GM23338 (cell line): Measurements from ENCODE around the gene CCPG1. TPM values are rescaled to one million over a fixed set of nuclear protein-coding genes. Genes with fewer than 3 reads are reported as not detected.

ENCODE experiments used
- ATAC-seq: fragments of 200-7000 bp; cut with Tn5 transposase; 3 replicates; pipeline ENCODE4 v1.9.1; 2020
- DNase-seq: peaks from one replicate; pipeline ENCODE4 v3.0.0-alpha.2; 2015; ENCODE audit warnings: low spot score
- H2AFZ ChIP-seq: fragments of 200-600 bp; sonication (generic); 2 replicates; pipeline ENCODE4 v1.8.0; 2016; ENCODE audit warnings: antibody characterized with exemption, mild to moderate bottlenecking, moderate library complexity
- H3F3A ChIP-seq: fragments of 200-600 bp; sonication (generic); replicated peaks from 2 replicates; pipeline ENCODE4 v1.8.0; 2017; ENCODE audit warnings: antibody characterized with exemption, mixed run types, low read depth
- H3K27ac ChIP-seq: fragments of 200-600 bp; sonication (generic); 2 replicates; pipeline ENCODE4 v1.6.1; 2016; ENCODE audit warnings: low read depth
- H3K27me3 ChIP-seq: fragments of 200-600 bp; sonication (generic); 2 replicates; pipeline ENCODE4 v1.8.0; 2016; ENCODE audit warnings: mild to moderate bottlenecking, mixed run types, moderate library complexity; ENCODE audit not compliant: insufficient read depth
- H3K36me3 ChIP-seq: fragments of 200-600 bp; sonication (generic); 2 replicates; pipeline ENCODE4 v1.8.0; 2016; ENCODE audit warnings: mild to moderate bottlenecking; ENCODE audit not compliant: insufficient read depth
- H3K4me1 ChIP-seq: fragments of 200-600 bp; sonication (generic); 2 replicates; pipeline ENCODE4 v1.8.0; 2016; ENCODE audit warnings: mild to moderate bottlenecking, moderate library complexity; ENCODE audit not compliant: insufficient read depth
- H3K4me2 ChIP-seq: fragments of 200-600 bp; sonication (generic); 2 replicates; pipeline ENCODE4 v1.7.1; 2017; ENCODE audit warnings: mixed run types
- H3K4me3 ChIP-seq: fragments of 200-600 bp; sonication (generic); 2 replicates; pipeline ENCODE4 v1.6.1; 2016; ENCODE audit warnings: mixed run types
- H3K79me2 ChIP-seq: fragments of 200-600 bp; sonication (generic); replicated peaks from 2 replicates; pipeline ENCODE4 v1.8.0; 2017; ENCODE audit warnings: mild to moderate bottlenecking; ENCODE audit not compliant: insufficient read depth
- H3K9me2 ChIP-seq: fragments of 200-600 bp; sonication (generic); 2 replicates; pipeline ENCODE4 v1.8.0; 2017; ENCODE audit not compliant: insufficient read depth
- H4K20me1 ChIP-seq: fragments of 200-600 bp; sonication (generic); replicated peaks from 2 replicates; pipeline ENCODE4 v1.8.0; 2017; ENCODE audit warnings: mild to moderate bottlenecking; ENCODE audit not compliant: insufficient read depth
- H3K27ac Mint-ChIP-seq: 2 replicates; pipeline ENCODE4 v1.8.0; 2020; ENCODE audit warnings: inconsistent platforms, mild to moderate bottlenecking, moderate library complexity, mixed read lengths
- H3K27me3 Mint-ChIP-seq: 3 replicates; pipeline ENCODE4 v1.8.0; 2022; ENCODE audit warnings: low read depth, mild to moderate bottlenecking, moderate library complexity, mixed read lengths, inconsistent platforms; ENCODE audit not compliant: insufficient read depth, poor library complexity
- H3K36me3 Mint-ChIP-seq: 3 replicates; pipeline ENCODE4 v1.8.0; 2021; ENCODE audit warnings: low read depth, mild to moderate bottlenecking, inconsistent platforms, moderate library complexity, mixed read lengths
- H3K4me1 Mint-ChIP-seq: 3 replicates; pipeline ENCODE4 v1.8.0; 2020; ENCODE audit warnings: mild to moderate bottlenecking, inconsistent platforms, mixed read lengths
- H3K4me3 Mint-ChIP-seq: 3 replicates; pipeline ENCODE4 v1.8.0; 2021; ENCODE audit warnings: moderate library complexity, mild to moderate bottlenecking, inconsistent platforms, mixed read lengths
- H3K9me3 Mint-ChIP-seq: 3 replicates; pipeline ENCODE4 v1.8.0; 2020; ENCODE audit warnings: moderate library complexity, mild to moderate bottlenecking, inconsistent platforms, mixed read lengths
- CREB1 ChIP-seq: fragments of 250-450 bp; sonication (Bioruptor Pico); IDR thresholded peaks from 2 replicates; pipeline ENCODE4 v1.5.0; 2020; ENCODE audit warnings: low read depth, mild to moderate bottlenecking, moderate library complexity
- EZH2 ChIP-seq: fragments of 200-600 bp; sonication (generic); IDR thresholded peaks from one replicate; pipeline ENCODE4 v1.8.0; 2017; ENCODE audit warnings: antibody characterized with exemption, mild to moderate bottlenecking, low read depth; ENCODE audit not compliant: unreplicated experiment
- EZH2phosphoT487 ChIP-seq: fragments of 200-600 bp; sonication (generic); IDR thresholded peaks from one replicate; pipeline ENCODE4 v1.8.1; 2018; ENCODE audit warnings: antibody characterized with exemption; ENCODE audit not compliant: unreplicated experiment
- JUNB ChIP-seq: IDR thresholded peaks from one replicate; pipeline ENCODE4 v1.6.1; 2016; ENCODE audit warnings: antibody characterized with exemption; ENCODE audit not compliant: unreplicated experiment
- NANOG ChIP-seq: IDR thresholded peaks from 2 replicates; pipeline ENCODE4 v1.6.1; 2016; ENCODE audit warnings: antibody characterized with exemption, borderline replicate concordance
- POLR2AphosphoS5 ChIP-seq: IDR thresholded peaks from 2 replicates; pipeline ENCODE4 v1.6.1; 2016; ENCODE audit warnings: antibody characterized with exemption, low read depth
- STAT1 ChIP-seq: IDR thresholded peaks from one replicate; pipeline ENCODE4 v1.6.1; 2016; ENCODE audit warnings: antibody characterized with exemption; ENCODE audit not compliant: unreplicated experiment
- ZNF114 ChIP-seq: fragments of 250-450 bp; sonication (Bioruptor Pico); IDR thresholded peaks from 2 replicates; pipeline ENCODE4 v1.5.0; 2020; ENCODE audit warnings: mild to moderate bottlenecking, moderate library complexity
- ZNF331 ChIP-seq: fragments of 250-450 bp; sonication (Bioruptor Pico); IDR thresholded peaks from 2 replicates; pipeline ENCODE4 v1.5.0; 2020; ENCODE audit warnings: low read depth, mild to moderate bottlenecking, moderate library complexity
- polyA plus RNA-seq: library from polyadenylated mRNA; unstranded; fragments of >200 nt; fragmentation: Nextera tagmentation; extraction: Ambion mirVana; gene quantifications from 2 replicates; pipeline ENCODE4 v1.2.1, GENCODE V29; 2016
- total RNA-seq: library from RNA; depleted of rRNA; stranded (reverse); fragments of >200 nt; shearing (Covaris generic); gene quantifications from 2 replicates; pipeline ENCODE4 v1.2.3, GENCODE V29; 2014
- TF ChIP-seq, protein P1 (sequence below), 2 experiments: fragments of 200-600 bp in 1 of 2; sonication (generic) in 1 of 2; conservative IDR thresholded peaks; 2 replicates each; pipeline versions ENCODE4 v1.5.1 to v1.6.1; 2016 to 2017; ENCODE audit warnings: antibody characterized with exemption in 2 of 2, low read depth in 2 of 2, mild to moderate bottlenecking in 2 of 2, moderate library complexity in 1 of 2
- TF ChIP-seq, protein P2 (sequence below): IDR thresholded peaks from one replicate; pipeline ENCODE4 v1.6.1; 2018; ENCODE audit warnings: antibody characterized with exemption; ENCODE audit not compliant: unreplicated experiment
- TF ChIP-seq, protein P3 (sequence below): IDR thresholded peaks from 2 replicates; pipeline ENCODE4 v1.6.1; 2016; ENCODE audit warnings: antibody characterized with exemption
- TF ChIP-seq, protein P4 (sequence below): fragments of 250-450 bp; sonication (Bioruptor Pico); IDR thresholded peaks from 2 replicates; pipeline ENCODE4 v1.5.0; 2020; ENCODE audit warnings: mild to moderate bottlenecking, moderate library complexity

Gene CCPG1
- total and polyA plus RNA-seq, 2 experiments from 2014 or later, result 7.7 to 11.1 TPM

DNA sequence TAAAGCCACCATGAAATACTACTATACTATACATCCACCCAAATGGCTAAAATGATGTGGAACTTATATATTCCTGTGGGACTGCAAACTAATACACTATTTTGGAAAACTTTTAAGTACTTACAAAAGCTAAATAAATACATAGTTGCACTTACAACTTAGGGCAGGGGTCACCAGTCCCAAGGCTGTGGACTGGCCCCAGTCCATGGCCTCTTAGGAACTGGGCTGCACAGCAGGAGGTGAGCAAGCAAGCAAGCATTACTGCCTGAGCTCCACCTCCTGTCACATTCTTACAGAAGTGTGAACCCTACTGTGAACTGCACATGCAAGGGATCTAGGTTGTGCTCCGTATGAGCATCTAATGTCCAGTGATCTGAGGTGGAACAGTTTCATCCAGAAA is 71.0 kb downstream of the CCPG1 start:
- Mint-ChIP-seq H3K9me3 (no peaks in the 10 kb centered on the region), H3K36me3 (no peaks in the 10 kb centered on the region), H3K27ac (no peak overlapping the region), H3K27me3 (peaks cover 6% of the 10 kb centered on the region), H3K4me1 (no peaks in the 10 kb centered on the region), H3K4me3 (no peak overlapping the region)
- H3K79me2 ChIP-seq, result no peaks in the 10 kb centered on the region
- H3K27ac ChIP-seq, result no peak overlapping the region
- peaks cover 4% of the 10 kb centered on the region; the same call in 1 of the 2 replicates for H3K9me2 ChIP-seq
- no peak overlapping the region for H2AFZ ChIP-seq
- no peaks in the 10 kb centered on the region for H3K36me3 ChIP-seq
- H3K4me1 ChIP-seq, result no peaks in the 10 kb centered on the region
- no peaks in the 10 kb centered on the region for H4K20me1 ChIP-seq
- ATAC-seq (no peak), DNase-seq (no peak)
- H3K27me3 ChIP-seq, result no peaks in the 10 kb centered on the region
- no peaks in the 10 kb centered on the region for H3F3A ChIP-seq
- no peak overlapping the region for H3K4me3 ChIP-seq
- no peak overlapping the region for H3K4me2 ChIP-seq
- TF ChIP-seq JUNB, result no peak
- TF ChIP-seq EZH2, result no peak
- TF ChIP-seq, protein P1, sequence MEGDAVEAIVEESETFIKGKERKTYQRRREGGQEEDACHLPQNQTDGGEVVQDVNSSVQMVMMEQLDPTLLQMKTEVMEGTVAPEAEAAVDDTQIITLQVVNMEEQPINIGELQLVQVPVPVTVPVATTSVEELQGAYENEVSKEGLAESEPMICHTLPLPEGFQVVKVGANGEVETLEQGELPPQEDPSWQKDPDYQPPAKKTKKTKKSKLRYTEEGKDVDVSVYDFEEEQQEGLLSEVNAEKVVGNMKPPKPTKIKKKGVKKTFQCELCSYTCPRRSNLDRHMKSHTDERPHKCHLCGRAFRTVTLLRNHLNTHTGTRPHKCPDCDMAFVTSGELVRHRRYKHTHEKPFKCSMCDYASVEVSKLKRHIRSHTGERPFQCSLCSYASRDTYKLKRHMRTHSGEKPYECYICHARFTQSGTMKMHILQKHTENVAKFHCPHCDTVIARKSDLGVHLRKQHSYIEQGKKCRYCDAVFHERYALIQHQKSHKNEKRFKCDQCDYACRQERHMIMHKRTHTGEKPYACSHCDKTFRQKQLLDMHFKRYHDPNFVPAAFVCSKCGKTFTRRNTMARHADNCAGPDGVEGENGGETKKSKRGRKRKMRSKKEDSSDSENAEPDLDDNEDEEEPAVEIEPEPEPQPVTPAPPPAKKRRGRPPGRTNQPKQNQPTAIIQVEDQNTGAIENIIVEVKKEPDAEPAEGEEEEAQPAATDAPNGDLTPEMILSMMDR (conservative IDR thresholded peaks at IDR 0.05; ENCODE audit: low read depth in 2 of 2), result no peak
- TF ChIP-seq NANOG, result no peak
- TF ChIP-seq ZNF114 (CRISPR knock-in tag), result no peak
- TF ChIP-seq, protein P2, sequence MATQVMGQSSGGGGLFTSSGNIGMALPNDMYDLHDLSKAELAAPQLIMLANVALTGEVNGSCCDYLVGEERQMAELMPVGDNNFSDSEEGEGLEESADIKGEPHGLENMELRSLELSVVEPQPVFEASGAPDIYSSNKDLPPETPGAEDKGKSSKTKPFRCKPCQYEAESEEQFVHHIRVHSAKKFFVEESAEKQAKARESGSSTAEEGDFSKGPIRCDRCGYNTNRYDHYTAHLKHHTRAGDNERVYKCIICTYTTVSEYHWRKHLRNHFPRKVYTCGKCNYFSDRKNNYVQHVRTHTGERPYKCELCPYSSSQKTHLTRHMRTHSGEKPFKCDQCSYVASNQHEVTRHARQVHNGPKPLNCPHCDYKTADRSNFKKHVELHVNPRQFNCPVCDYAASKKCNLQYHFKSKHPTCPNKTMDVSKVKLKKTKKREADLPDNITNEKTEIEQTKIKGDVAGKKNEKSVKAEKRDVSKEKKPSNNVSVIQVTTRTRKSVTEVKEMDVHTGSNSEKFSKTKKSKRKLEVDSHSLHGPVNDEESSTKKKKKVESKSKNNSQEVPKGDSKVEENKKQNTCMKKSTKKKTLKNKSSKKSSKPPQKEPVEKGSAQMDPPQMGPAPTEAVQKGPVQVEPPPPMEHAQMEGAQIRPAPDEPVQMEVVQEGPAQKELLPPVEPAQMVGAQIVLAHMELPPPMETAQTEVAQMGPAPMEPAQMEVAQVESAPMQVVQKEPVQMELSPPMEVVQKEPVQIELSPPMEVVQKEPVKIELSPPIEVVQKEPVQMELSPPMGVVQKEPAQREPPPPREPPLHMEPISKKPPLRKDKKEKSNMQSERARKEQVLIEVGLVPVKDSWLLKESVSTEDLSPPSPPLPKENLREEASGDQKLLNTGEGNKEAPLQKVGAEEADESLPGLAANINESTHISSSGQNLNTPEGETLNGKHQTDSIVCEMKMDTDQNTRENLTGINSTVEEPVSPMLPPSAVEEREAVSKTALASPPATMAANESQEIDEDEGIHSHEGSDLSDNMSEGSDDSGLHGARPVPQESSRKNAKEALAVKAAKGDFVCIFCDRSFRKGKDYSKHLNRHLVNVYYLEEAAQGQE, result no peak
- TF ChIP-seq, protein P3, sequence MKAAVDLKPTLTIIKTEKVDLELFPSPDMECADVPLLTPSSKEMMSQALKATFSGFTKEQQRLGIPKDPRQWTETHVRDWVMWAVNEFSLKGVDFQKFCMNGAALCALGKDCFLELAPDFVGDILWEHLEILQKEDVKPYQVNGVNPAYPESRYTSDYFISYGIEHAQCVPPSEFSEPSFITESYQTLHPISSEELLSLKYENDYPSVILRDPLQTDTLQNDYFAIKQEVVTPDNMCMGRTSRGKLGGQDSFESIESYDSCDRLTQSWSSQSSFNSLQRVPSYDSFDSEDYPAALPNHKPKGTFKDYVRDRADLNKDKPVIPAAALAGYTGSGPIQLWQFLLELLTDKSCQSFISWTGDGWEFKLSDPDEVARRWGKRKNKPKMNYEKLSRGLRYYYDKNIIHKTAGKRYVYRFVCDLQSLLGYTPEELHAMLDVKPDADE, result no peak
- no peak for TF ChIP-seq STAT1
- no peak for TF ChIP-seq EZH2phosphoT487
- TF ChIP-seq, protein P4, sequence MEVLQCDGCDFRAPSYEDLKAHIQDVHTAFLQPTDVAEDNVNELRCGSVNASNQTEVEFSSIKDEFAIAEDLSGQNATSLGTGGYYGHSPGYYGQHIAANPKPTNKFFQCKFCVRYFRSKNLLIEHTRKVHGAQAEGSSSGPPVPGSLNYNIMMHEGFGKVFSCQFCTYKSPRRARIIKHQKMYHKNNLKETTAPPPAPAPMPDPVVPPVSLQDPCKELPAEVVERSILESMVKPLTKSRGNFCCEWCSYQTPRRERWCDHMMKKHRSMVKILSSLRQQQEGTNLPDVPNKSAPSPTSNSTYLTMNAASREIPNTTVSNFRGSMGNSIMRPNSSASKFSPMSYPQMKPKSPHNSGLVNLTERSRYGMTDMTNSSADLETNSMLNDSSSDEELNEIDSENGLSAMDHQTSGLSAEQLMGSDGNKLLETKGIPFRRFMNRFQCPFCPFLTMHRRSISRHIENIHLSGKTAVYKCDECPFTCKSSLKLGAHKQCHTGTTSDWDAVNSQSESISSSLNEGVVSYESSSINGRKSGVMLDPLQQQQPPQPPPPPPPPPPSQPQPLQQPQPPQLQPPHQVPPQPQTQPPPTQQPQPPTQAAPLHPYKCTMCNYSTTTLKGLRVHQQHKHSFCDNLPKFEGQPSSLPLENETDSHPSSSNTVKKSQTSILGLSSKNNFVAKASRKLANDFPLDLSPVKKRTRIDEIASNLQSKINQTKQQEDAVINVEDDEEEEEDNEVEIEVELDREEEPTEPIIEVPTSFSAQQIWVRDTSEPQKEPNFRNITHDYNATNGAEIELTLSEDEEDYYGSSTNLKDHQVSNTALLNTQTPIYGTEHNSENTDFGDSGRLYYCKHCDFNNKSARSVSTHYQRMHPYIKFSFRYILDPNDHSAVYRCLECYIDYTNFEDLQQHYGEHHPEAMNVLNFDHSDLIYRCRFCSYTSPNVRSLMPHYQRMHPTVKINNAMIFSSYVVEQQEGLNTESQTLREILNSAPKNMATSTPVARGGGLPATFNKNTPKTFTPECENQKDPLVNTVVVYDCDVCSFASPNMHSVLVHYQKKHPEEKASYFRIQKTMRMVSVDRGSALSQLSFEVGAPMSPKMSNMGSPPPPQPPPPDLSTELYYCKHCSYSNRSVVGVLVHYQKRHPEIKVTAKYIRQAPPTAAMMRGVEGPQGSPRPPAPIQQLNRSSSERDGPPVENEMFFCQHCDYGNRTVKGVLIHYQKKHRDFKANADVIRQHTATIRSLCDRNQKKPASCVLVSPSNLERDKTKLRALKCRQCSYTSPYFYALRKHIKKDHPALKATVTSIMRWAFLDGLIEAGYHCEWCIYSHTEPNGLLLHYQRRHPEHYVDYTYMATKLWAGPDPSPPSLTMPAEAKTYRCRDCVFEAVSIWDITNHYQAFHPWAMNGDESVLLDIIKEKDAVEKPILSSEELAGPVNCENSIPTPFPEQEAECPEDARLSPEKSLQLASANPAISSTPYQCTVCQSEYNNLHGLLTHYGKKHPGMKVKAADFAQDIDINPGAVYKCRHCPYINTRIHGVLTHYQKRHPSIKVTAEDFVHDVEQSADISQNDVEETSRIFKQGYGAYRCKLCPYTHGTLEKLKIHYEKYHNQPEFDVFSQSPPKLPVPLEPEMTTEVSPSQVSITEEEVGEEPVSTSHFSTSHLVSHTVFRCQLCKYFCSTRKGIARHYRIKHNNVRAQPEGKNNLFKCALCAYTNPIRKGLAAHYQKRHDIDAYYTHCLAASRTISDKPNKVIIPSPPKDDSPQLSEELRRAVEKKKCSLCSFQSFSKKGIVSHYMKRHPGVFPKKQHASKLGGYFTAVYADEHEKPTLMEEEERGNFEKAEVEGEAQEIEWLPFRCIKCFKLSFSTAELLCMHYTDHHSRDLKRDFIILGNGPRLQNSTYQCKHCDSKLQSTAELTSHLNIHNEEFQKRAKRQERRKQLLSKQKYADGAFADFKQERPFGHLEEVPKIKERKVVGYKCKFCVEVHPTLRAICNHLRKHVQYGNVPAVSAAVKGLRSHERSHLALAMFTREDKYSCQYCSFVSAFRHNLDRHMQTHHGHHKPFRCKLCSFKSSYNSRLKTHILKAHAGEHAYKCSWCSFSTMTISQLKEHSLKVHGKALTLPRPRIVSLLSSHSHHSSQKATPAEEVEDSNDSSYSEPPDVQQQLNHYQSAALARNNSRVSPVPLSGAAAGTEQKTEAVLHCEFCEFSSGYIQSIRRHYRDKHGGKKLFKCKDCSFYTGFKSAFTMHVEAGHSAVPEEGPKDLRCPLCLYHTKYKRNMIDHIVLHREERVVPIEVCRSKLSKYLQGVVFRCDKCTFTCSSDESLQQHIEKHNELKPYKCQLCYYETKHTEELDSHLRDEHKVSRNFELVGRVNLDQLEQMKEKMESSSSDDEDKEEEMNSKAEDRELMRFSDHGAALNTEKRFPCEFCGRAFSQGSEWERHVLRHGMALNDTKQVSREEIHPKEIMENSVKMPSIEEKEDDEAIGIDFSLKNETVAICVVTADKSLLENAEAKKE, result no peak
- no peak for TF ChIP-seq ZNF331 (CRISPR knock-in tag)
- TF ChIP-seq POLR2AphosphoS5, result no peak
- TF ChIP-seq CREB1 (CRISPR knock-in tag), result no peak
